HG02763 (cell line): ENCODE data around the gene PRG3.
A peak's percentile ranks its signal among the peaks of the same experiment; 100 is the strongest.
"Not testable (repeated sequence)": the region's sequence is repeated elsewhere in the genome, so short reads cannot be mapped to it uniquely, and the experiment has no call there.

ENCODE experiments used
- ATAC-seq: cut with Tn5 transposase; IDR thresholded peaks from one replicate; pipeline ENCODE4 v1.9.1; 2021; ENCODE audit warnings: mild to moderate bottlenecking, moderate library complexity; ENCODE audit not compliant: unreplicated experiment

The PRG3 gene

DNA sequence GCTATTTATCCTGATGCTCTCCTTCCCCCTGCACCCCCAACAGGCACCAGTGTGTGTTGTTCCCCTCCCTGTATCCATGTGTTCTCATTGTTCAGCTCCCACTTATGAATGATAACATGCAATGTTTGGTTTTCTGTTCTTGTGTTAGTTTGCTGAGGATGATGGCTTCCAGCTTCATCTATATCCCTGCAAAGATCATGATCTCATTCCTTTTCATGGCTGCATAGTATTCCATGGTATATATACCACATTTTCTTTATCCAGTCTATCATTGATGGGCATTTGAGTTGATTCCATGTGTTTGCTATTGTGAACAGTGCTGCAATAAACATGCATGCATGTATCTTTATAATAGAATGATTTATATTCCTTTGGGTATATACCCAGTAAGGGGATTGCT, 19.5 kb downstream of the PRG3 start:
- not testable (repeated sequence) for ATAC-seq

DNA sequence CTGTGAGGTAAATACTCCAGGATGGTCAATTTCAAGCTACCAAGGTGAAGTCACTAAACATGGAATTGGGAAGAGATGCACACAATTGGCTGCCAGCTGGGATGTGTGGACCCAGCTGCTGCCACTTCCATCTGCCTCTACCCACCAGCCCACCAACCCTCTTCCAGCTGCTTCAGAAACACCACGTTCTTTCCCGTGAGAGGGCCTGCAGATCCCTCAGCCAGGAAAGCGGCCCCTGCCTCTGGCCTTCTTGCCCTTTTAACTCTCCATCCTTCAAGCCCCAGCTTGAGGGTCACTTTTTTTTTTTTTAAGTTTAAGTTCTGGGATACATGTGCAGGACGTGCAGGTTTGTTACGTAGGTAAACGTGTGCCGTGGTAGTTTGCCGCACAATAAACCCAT, 20.0 kb downstream of the PRG3 start:
- no peak for ATAC-seq

DNA sequence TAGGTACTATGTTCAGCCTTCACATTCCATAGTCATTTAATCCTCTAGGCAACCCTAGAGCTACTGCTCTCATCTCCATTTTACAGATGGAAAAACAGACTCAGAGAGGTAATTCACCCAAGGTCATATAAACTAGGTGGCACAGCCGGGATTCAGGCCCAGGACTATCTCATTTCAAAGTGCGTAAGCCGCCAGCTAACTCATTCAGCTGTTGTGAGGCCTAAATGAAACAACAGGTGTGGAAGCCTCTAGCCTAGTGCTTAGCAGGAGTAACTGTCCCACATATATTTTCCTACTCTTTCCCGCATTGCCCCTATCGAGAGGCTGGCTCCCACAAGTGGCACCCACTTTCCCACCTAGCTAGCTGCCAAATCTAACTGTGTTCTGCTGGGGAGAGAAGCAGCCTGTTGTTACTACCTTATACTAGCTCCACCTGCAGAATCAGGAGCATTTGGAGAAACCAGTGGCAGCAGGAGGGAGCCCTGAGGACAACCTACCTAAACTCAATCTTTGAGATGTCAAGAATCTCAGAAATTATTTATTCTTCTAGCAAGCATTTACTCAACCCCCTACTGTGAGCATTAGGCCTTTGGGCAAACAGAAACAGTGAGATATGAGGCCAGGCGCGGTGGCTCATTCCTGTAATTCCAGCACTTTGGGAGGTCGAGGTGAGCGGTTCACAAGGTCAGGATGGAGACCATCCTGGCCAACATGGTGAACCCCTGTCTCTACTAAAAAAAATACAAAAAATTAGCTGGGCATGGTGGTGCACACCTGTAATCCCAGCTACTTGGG, 20.9 kb downstream of the PRG3 start:
- no peak for ATAC-seq

DNA sequence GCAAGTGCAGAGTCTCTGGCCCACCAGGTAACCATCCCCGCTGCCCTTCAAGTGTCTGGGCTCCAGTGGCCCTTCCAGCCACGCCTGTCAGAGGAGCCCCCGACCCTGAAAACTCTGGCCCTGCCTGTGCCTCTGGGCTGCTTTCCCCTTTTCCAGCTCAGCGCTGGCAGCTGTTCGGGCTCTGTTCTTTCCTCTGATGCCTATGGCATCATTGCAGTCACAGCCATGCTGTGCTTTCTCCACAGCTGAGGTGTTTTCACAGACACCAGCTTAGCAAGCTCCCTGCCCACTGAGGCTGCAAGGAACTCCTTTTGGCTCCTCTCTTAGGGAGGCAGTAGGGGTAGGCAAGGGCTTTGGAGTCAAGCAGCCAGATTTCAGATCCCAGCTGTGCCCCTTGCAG, 21.6 kb downstream of the PRG3 start:
- ATAC-seq, result no peak

DNA sequence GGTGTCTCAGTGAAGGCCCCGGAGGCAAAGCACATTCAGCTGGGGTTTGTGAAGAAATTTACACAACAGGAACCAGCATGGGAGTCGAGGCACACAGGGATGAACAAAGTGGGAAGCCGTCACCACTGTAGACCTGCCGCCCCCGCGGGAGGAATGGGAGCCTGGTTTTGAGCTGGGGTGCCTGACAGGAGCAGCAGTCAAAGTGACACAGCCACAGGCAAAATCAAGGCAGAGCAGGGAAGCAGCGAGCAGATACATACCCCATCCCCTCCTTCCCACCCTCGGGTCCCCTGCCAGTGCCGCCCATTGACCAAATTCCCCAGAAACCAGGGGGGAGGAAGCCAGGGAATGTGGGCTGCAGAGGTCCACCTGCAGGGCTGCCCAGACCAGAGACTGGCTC, 22.0 kb downstream of the PRG3 start:
- ATAC-seq, result no peak

DNA sequence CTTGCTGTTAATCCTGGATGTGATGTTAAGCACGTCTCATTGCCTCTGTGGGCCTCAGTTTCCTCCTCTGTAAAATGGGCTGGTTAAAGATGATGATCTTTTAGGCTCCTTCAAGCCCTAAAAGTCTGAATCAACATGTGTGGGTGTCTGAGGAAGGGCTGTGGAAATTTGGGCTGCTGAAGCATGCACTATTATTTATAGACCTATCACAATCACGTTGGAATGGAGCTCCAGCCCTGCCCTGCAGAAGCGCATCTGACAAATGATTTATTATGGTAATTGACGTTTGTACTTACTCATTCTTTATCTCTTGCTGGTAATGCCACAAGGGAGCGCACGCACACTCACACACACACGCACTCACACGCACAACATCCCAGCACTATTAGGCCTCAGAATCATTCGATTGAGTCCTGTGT, 22.4 kb downstream of the PRG3 start:
- ATAC-seq, result no peak

DNA sequence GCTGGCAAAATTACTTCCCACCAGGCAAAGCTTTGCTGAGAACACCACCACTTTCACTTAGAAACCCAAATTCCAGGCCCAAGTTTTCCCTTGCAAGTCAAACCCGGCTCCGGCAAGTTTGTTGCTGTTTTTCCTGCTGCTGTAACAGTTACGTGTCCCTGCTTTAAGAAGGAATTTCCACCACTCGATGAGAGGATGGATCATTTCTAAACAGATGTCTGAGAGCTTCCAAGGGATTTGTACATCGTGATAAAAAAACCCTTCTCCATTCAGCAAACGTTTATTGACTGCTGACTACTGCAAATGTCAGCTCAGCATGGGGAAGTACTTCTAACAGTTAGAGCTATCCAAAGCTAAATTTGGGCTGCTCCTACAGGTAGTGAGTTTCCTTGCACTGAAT, 23.1 kb downstream of the PRG3 start:
- no peak for ATAC-seq

DNA sequence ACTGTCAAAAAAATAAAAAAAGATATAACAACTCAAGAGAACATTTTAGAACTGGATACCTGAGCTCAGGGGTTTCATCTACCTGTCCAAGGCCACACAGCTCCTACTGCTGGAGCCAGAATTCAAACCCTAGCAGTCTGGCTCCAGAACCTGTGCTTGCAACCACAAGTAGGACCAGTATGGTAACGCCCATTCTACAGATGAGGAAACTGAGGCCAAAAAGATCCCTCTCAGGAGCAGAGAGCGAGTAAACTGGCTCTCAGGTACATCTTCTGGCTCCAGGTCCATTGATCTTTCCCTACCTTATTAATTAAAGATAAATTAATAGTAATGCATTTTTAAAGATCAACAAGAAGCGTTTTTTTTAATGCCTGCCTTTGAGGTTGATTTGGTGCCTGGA, 23.6 kb downstream of the PRG3 start:
- no peak for ATAC-seq

DNA sequence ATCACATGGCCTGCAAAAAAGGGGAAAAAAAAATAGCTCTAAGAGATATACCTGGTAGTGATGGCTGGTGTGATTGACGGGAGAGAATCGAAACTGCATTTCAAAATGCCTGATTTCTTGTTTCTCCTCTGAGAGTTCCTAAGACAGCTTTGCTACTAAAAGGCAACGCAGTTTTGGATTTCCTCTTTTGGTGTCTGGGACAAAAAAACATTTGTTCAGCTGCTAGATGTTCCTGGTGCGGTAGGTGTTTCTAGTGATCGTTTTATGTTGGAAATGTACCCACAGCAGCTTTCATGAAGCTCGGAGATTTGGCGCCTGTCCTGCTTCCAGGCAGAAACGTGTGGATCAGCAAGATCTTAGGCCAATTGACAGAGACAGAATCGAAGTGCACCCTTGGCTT, 24.7 kb downstream of the PRG3 start:
- ATAC-seq, result no peak

DNA sequence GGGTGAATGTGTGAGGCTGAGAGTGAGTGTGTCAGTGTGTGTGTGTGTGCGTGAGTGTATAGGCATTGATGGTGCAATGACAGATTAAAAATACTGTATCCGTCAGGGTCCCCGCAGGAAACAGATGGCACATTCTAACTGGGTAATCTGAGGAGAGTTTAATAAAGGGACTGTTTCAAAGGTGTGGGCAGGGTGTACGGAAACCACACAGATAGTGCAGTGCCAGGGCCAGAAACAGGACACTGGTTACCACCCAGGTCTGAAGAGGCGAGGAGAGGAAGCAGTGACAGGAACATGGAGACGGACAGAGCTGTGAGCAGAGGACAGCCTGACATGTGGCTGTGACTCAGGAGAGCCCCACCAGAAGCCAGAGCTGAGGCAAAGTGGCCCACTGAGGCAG, 26.3 kb downstream of the PRG3 start:
- no peak for ATAC-seq

DNA sequence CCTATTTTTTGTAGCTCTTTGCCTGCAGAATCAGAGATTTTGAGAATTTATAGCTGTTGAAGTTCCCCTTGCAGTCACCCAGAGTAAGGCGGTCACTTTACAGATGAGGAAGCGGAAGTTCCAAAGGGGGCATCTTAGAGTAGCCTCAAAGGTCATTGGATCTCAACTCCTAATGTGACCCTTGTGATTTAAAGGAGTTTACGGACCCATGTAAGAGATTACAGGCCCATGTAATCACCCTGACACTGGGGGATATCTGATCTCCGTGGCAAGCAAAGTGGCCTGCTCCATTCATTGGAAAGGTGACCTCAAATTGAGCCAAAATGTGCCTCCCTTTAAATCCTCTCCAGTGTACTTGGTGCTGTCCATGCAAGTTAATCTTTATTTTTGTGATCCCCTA, 27.1 kb downstream of the PRG3 start:
- no peak for ATAC-seq

DNA sequence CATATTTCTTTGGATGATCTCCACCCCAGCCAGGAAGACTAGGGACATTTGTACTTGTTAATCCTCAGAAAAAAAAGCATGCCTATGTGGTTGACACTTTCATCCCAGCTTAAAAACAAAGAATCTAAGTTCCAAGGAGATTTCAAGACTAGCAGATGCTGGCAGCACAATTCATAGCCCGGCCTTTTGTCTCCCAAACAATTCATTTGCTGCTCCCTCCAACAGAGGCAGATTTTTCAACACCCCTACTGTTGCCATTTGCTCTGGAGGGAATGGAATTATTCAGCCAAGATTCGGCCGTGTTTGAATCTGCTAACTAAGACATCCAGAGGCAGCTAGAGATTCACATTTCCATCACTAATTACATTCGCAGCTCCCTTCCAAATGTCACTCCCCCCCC, 27.5 kb downstream of the PRG3 start:
- no peak for ATAC-seq

DNA sequence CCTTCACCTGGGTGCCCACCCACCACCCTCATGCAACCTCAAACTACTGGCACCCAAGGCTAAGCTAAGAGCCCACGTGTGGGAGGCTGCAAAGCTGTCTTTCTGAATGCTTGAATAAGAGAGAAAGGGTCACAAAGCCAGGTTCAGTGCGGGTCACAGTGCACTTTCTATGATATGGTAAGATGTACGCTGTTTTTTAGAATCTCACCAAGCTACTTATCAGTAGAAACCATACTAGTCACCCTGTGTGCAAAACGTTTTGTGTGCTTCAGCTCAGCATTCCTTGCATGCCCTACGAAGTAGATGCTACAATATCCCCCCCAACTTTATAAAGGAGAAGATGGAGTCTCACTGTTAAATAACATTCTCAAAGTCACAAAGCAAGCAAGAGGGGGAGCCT, 27.9 kb downstream of the PRG3 start:
- no peak for ATAC-seq

DNA sequence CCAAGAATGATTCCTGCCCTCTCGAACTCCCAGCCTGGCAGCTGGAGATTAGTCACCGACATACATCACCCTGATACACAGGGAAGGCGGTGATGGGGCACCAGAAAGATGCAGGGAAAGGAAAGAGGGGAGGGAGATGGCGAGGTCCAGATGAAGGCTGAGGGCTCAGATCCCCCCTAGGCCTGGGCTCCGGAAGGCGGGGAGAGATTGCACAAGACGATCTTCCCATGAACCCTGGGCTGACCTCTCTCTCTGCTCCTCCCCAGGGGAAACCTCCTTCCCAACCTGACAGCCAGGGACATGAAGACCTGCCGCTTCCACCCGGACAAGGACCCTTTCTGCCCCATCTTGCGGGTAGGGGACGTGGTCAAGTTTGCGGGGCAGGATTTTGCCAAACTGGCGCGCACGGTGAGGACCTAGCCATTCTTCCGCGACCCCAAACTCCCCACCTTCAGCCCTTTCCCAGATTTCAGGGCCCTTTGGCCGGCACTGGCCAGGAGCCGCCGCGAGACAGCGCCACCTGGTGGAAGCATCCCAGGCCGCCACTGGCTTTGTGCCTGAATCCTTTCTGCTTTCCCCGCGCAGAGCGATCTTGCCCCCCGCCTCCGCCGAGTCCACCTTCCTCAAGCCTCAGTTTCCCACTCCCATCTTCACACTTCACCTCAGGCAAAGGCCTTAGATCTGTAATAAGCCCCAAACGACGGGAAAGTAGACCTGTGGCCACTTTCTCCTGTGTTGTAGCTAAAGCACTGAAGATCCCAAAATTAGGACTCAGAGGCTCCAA, 31.3 kb downstream of the PRG3 start:
- ATAC-seq, result no peak

DNA sequence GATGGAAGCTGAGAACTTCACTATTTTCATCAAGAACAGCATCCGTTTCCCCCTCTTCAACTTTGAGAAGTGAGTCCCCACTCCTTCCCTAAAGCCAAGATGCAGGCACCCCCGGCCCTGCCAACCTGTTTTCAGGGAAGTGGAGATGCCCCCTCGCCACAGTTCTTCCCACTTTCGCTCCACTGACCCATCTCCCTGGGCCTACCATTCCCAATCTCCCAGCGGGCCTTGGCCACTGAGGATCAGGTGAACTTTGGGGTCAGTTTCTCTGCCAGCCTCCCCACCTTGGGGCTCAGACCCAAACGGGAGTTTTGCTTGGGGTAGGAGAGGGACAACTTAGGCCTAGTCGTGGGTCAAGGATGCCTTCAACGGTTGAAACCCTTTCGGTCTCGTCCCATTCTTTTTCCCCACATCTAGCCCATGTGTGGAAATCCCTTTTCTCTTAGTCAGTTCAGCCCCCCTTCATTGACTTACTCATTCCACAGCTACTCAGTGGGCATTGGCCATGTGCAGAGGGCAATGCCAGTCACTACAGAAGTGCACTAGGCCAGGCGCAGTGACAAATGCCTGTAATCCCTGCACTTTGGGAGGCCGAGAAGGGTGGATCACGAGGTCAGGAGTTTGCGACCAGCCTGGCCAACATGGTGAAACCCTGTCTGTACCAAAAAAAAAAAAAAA, 32.2 kb downstream of the PRG3 start:
- no peak for ATAC-seq

DNA sequence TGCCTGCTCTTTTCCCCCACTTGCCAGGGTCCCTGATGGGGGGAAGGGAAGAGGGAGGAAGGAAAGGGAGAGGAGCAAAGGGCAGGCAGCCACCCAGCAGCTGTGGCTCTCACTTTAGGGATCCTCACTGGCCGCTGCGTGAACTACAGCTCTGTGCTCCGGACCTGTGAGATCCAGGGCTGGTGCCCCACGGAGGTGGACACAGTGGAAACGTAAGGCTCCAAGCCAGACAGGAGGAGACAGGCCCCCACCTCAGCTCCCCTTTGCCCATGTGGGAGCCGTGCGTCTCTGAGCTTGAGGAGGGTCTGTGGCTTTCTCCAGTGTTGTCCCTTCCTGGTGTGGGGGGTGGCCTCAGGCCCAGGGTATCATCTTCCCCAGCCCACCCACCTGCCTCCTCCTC, 32.9 kb downstream of the PRG3 start:
- ATAC-seq, result no peak

DNA sequence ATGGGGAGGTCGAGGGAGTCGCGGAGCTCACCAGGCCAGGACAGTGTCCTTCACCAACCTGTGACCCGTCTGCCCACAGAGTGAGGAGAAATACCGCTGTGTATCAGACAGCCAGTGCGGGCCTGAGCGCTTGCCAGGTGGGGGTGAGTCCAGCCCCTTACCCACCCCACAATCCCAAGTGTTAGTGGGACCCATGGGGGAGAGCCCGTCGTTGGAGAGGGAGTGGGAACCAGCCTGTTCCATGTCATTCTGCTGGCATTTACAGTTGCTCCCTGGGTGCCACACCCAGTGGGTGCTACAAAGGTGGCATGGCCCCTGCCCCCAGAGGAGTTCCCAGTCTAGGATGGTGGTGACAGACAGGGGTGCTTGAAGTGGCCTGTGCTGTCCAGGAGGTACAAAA, 33.6 kb downstream of the PRG3 start:
- no peak for ATAC-seq

DNA sequence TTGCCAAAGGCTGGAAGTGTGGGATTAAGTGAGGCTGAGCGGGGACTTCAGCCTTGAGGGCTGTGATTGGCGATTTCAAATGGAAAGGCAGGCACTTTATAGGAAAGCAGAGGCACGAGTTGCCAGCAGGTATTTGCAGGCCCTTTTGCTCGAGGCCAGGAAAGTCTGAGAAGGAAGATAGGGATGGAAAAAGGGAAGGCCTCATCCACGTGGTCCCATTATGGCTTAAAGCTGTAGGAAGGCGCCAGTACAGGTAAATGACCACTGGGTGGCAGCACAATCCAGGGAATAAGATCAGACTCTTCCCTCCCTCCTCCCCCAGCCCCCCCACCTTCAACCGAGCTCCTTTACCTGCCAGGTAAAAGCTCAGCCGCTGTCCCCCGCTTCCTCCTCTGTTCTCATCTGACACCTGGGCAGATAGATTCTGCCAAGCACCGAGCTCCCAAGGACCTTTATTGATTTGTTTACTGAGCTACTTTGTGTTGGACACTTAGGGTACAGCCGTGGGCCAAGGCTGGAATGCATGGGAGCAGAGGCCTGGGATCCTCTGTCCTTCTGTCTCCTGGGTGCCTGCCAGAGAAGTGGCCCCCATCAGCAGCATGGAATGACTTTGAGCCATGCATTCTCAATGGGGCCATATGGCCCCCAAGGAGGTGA, 35.3 kb downstream of the PRG3 start:
- peak; percentile 65 for ATAC-seq

DNA sequence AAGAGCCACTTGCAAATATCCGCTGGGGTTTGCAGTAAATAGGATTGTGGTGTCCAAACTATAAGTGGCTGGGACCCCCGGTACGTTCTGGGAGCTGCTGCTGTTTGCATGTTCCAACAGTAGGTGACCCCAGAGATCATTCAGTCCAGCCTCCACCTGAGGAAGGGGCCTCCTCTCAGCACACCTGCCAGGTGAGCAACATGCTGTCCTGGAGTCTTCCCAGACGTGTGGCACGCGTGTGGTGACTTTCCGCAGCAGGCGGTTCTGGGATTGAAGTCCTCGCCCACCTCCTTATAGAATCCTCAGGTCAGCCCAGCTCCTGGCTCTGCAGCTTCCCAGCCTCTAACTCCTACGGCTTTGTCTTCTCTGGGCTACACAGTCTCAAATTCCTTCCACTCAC, 36.1 kb downstream of the PRG3 start:
- no peak for ATAC-seq

DNA sequence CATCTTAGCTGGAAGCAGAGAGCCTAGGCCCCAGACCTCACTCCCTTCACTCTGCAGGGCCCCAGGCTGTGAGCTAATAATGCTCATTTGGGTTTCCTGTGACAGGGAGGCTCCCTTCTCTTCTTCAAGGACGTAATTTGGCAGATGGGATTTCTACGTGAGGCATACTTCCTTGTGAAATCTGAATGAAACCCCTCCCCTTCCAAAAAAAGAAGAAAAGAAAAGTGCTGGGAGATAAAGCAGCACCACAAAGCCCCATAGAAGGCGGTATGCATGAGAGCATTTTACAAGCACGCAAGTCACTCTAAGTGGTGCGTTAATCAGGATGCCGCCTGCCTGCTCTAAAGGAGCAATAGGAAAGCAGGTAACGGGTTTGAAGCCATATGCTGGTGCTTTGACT, 37.1 kb downstream of the PRG3 start:
- no peak for ATAC-seq

DNA sequence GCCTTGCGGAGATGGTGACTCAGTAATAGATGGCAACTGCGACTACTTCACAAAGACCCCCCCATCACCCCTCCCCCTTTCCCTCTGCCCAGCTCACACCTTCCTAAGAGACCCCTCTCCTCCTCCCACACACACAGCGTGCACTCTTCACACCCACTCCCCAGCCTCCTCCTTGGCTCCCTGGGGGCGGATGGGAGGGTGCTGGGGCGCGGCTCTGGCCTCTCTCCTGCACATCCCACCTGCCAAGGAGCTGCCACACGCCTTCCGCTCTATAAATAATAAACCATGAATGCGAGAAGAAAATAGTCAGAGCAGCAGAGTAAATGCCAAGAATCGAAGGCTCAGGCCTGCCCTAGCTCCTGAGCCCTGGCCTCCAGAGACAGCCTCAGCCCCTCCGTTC, 38.2 kb downstream of the PRG3 start:
- ATAC-seq, result no peak
